Astrocyte (in vitro differentiated cells and primary cell): ENCODE results near the gene CALML5.

Experiments
- CTCF ChIP-seq: IDR thresholded peaks from 2 replicates; pipeline ENCODE4 v1.5.1; 2011; ENCODE audit warnings: low read depth, mild to moderate bottlenecking, inconsistent platforms, low read length, moderate library complexity; ENCODE audit not compliant: insufficient read depth
- EZH2 ChIP-seq: IDR thresholded peaks from 2 replicates; pipeline ENCODE4 v1.6.1; 2012; ENCODE audit warnings: mild to moderate bottlenecking, low read length, inconsistent platforms; ENCODE audit not compliant: insufficient read depth

GRCh38 chr10:5488272-5489161 is 10.9 kb downstream of the CALML5 start:
- TF ChIP-seq CTCF (no peak), EZH2 (no peak)
